Activated CD8-positive, alpha-beta memory T cell treated with anti-CD3 and anti-CD28 coated beads for 1 hour (primary cell): ENCODE results near the gene UBE2E2.
"Not testable (repeated sequence)": the region's sequence is repeated elsewhere in the genome, so short reads cannot be mapped to it uniquely, and the experiment has no call there.

ENCODE experiments used
- DNase-seq, 2 donors: peaks; one replicate each; pipeline ENCODE4 v3.0.0-alpha.2; 2020; ENCODE audit warnings: low read depth in 1 of 2; ENCODE audit errors: extremely low read depth in 1 of 2

Gene UBE2E2

GRCh38 chr3:23202921-23203707, at the start of gene UBE2E2:
TSS of gene UBE2E2 (plus strand) at chr3:23203327.
- peak in 1 of 2 donors; percentile 23 for DNase-seq

GRCh38 chr3:23153436-23153835, 49.7 kb upstream of the UBE2E2 start:
- no peak for DNase-seq

DNA sequence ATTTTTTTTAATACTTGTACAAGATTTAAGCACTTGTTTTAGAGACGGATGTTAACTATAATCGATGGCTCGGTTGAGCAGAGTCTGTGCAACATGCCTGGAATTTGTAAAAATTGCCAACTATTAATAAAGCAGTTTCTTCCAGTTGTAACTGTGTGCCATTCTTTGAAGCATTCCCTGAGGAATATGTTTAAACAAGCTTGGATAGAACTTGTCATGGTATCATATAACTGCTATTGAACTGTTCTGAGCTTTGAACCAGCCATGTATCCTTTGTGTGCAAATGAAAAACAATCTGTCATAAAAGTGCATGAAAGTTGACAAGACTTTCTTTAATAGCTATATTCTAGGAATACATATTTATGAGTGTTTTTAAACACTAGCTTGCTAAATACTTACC, 45.8 kb upstream of the UBE2E2 start:
- no peak for DNase-seq

GRCh38 chr3:23159929-23160328, 43.2 kb upstream of the UBE2E2 start:
- DNase-seq: no peak

DNA sequence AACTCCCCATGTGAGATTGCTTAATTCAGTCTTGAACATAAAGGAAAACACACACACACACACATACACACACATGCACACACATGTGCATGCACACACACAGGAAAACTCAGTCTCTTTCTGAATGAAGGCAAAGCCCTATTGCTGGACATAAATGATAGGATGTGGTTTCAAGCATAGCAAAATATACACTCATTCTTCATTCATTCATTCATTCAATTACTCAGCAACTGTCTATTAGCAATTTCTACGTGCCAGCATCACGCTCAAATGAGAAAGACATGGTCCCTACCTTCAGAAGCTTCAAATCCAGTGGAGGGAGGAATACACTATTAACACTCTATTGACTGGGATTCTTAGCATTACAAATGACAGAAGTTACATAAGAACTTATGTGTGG, 41.8 kb upstream of the UBE2E2 start:
- no peak for DNase-seq

DNA sequence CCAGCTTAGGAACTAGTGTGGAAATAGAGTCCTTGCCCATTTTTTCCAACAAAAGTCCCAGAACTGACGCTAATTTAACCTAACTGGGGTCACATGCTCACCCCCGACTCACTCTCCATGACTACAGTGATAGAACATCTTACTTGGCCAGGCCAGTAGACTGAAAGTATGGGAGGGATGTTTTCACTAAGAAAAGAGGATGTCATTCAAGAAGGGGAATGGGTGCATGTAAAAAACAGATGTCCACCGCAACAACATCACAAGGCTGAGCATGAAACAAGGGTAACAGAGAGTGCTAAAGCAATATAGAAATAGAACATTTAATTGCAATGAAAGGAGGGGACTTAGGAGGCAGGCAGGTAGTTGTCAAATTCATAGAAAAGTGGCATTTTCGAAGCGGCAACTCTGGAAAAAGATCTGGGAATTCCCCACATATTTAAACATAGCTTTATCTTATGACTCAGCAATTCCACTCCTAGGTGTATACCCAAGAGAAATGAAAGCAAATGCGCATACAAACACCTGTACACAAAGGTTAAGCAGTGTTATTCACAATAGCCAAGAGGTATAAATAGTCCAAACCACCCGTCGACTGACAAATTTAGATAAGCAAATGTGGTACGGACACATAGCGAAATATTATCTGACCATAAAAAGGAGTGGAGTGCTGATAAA, 41.1 kb upstream of the UBE2E2 start:
- no peak for DNase-seq

DNA sequence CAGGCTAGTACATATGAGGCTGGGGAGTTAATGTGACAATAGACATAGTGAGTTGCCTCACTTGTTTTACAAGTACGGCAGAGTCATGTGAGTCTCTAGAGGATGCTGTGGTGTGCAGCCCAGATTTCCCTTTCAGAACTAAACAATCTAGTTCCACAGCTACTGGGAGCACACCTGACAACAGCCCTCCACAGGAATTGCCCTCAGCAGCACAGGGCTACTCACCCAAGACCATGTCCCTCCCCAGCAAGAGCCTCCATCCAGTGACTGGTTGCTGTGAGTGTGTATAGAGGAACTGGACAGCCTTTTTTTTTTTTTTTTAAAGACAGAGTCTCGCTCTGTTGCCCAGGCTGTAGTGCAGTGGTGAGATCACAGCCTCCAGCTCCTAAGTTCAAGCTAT, 40.2 kb upstream of the UBE2E2 start:
- no peak for DNase-seq

DNA sequence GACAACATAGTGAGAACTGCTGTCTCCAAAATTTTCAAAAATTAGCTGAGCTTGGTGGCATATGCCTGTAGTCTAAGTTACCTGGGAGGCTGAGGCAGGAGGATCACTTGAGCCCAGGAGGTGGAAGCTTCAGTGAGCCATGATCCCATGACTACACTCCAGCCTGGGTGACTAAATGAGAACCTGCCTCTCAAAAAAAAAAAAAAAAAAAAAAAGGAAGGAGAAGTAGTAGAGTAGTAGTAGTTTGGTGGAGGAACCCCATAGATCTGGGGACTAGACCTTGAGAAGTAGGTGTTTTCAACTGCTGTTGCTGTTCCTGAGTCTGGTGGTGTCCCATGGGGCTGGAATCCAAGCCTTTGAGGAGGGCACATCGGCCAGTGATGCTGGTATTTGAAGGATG, 38.4 kb upstream of the UBE2E2 start:
- no peak for DNase-seq

GRCh38 chr3:23165571-23165970, 37.6 kb upstream of the UBE2E2 start:
- no peak for DNase-seq

GRCh38 chr3:23166276-23166675, 36.9 kb upstream of the UBE2E2 start:
- DNase-seq: no peak

- no peak for DNase-seq
Observed at GRCh38 chr3:23166845-23167244, 36.3 kb upstream of the UBE2E2 start.

DNA sequence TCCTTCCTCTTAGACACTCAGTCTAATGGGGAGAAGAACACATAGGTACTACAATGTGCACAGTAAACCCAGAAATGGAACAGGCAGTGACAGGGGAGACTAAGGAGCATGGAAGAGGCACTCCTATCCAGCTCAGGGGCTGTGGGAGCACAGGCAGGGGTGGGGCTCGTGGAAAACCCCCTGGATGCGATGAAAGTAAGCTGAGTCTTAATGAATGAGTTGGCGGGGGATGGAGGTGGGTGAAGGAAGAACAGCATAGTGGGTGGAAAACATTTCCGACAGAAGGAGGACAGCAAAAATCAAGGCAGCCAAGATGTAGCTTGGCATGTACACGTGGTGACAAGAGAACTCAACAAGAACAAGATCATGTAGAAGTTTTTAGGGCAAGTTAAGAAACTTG, 33.6 kb upstream of the UBE2E2 start:
- DNase-seq: no peak

- no peak for DNase-seq
Observed at GRCh38 chr3:23170291-23170690, 32.8 kb upstream of the UBE2E2 start.

- DNase-seq: no peak
Observed at GRCh38 chr3:23172059-23172458, 31.1 kb upstream of the UBE2E2 start.

- DNase-seq: no peak
Observed at GRCh38 chr3:23174426-23175039, 28.6 kb upstream of the UBE2E2 start.

- no peak for DNase-seq
Observed at GRCh38 chr3:23175341-23176083, 27.6 kb upstream of the UBE2E2 start.

- DNase-seq: not testable (repeated sequence)
Observed at GRCh38 chr3:23176839-23177238, 26.3 kb upstream of the UBE2E2 start.

DNA sequence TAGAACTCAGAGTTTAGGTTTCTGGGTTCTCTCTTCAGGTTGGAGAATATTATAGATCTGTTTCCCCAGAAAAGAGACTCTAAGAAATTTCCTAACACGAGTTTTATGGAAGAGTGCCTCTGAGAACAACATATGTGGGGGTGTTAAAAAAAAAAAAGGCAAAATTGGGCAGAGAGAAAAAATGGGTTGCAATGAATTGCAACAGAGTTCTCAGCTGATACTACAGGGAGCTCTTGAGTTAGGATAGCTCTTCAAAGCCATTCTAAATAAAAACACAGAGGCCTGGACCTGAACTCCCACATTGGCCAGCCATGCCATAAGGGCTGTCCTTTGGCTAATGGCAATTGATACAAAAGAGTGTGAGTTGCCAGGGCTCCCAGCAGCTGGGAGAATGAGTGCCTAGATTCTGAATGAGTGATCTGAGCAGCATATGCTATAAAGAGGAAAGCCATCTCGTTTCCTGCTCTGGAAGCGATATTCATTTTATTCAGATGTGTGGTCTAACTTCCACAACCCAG, 20.1 kb upstream of the UBE2E2 start:
- no peak for DNase-seq

GRCh38 chr3:23183731-23184130, 19.4 kb upstream of the UBE2E2 start:
- no peak for DNase-seq

DNA sequence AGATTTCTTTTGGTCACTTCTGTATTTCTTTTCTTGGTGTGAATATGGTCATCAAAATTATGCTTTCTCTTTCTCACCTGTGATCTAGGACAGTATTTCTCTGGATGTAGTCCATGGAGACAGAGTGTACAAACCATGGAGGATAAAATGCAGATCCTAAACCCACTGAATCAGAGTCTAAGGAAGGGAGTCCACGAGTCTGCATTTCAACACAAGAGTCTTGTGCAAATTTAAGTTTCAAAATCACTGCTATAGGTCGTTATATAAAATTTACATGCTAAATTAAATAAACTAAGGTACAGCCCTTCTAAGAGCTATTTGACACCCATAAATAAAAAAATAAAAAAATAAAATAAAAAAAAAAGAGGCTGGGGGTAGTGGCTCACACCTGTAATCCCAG, 17.3 kb upstream of the UBE2E2 start:
- no peak for DNase-seq

GRCh38 chr3:23189187-23189586, 13.9 kb upstream of the UBE2E2 start:
- no peak for DNase-seq
